ENCODE data around the gene GPR183.

GPR183 gene

GRCh38 chr13:99310382-99311031 lies 3.3 kb upstream of the GPR183 start:
- in situ Hi-C loops (cut with HindIII; ENCODE audit: low sequenced_read_pairs): loop anchor here (5.0 kb wide), 2 partner anchors 33 to 42 kb away; no protein-coding TSS in a partner anchor
- no peak for DNase-seq (ENCODE audit: low read depth)
- no peak overlapping the region for H3K4me3 ChIP-seq (ENCODE audit: low read depth, low read length)
- TF ChIP-seq CTCF (IDR thresholded peaks at IDR 0.05; ENCODE audit: low read depth, low read length, missing control alignments): no peak

DNA sequence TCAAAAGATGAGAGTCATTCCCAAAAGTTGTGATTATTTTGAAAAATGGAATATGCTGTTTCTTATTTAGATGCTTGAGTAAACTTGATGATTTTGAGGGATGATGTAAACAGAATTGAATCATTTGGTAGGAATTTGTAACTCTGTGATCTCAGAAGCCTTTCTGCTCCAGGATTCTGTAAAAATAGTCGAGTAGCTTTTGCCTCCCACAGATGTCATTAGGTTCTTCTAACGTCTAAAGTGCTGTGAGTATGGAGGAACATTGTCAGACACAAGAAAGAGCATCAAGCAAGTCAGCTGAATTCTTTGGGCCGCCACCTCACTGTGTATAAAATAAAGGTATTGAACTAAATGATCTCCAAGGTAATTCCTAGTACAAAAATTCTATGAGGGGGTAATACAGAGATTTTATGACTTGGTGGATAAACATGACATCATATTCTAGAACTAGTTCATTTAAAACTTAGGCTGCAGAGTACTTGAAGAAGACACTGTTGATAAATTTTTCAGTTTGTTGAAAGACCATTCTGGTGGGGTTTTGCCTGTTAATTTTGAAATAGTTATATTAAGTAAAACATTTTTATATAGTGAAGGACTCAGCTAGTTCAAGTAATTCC lies 1.4 kb upstream of the GPR183 start:
- no peak overlapping the region for H3K4me3 ChIP-seq (ENCODE audit: low read depth, low read length)
- in situ Hi-C loops (cut with HindIII; ENCODE audit: low sequenced_read_pairs): no loop called here
- DNase-seq (ENCODE audit: low read depth): no peak
- TF ChIP-seq CTCF (IDR thresholded peaks at IDR 0.05; ENCODE audit: low read depth, low read length, missing control alignments): no peak

DNA sequence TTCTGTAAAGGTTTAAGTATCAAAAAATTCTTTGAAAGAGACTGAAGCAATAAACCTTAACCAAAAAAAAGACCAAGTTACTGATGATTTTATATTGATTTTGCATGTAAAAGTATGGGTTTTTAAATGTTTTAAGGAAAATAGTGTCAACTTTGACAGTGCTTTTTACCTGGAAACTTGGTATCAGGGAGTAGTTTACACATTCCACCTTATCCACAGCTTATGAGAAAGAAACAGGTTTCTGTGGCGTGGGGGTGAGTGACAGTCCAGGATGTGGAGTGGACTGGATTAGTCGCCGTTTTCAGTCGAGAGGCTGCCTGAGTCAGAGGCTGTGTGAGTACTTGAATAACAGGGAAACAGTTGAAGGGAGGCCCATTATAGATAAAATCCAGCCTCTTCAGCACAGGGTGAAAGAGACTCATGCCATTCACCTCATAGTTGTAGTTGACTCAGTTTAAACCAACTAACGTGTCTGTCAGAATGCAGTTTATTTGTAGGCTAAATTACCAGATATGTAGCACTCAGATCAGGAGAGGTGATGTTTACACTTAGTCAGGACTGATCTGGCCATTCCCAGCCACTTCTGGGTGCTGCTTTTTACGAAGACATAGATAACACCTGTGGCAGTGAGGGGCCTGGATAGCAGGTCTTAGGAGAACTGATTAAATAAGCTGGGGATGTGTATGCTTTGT lies 595 bp upstream of the GPR183 start:
- H3K4me3 ChIP-seq (ENCODE audit: low read depth, low read length): no peak overlapping the region
- in situ Hi-C loops (cut with HindIII; ENCODE audit: low sequenced_read_pairs): no loop called here
- no peak for DNase-seq (ENCODE audit: low read depth)
- TF ChIP-seq CTCF (IDR thresholded peaks at IDR 0.05; ENCODE audit: low read depth, low read length, missing control alignments): no peak

DNA sequence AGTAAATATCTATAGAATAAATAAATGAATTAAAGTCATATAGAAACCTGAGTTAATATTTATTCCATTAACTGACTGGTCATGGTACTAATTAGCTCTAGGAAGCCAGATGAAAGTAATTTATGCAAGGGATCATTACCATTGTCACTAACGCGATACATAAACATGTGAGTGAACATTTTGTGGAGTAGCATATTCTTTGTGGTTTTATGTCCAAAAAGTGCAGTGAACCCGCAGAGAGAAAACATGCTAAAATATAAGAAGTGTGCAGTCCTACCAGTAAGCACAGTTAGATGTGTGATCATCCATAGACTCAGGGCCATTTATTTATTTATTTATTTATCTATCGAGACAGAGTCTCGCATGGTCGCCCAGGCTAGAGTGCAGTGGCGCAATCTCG lies 1.6 kb downstream of the GPR183 start:
- no peak for DNase-seq (ENCODE audit: low read depth)
- H3K4me3 ChIP-seq (ENCODE audit: low read depth, low read length): no peak overlapping the region
- no peak for TF ChIP-seq CTCF (IDR thresholded peaks at IDR 0.05; ENCODE audit: low read depth, low read length, missing control alignments)
- in situ Hi-C loops (cut with HindIII; ENCODE audit: low sequenced_read_pairs): no loop called here

DNA sequence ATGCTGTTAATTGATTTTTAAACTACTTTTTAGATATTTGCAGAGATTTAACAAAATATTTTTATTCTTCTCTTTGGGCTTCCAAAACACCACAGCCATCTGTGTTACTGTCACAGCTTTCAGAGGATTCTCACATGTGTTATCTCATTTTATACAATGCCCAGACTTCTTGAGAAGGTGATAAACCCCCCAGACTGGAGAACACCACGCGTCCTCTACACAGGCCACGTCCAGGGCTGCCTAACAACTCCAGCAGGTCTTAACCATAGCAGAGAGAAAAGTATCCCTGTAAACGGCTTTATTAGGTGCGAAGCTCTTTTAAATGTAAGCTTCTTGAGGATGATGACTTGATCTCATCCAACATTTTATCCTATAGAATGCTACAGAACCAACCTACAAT lies 2.0 kb downstream of the GPR183 start:
- in situ Hi-C loops (cut with HindIII; ENCODE audit: low sequenced_read_pairs): no loop called here
- DNase-seq (ENCODE audit: low read depth): no peak
- H3K4me3 ChIP-seq (ENCODE audit: low read depth, low read length): no peak overlapping the region
- no peak for TF ChIP-seq CTCF (IDR thresholded peaks at IDR 0.05; ENCODE audit: low read depth, low read length, missing control alignments)

- H3K4me3 ChIP-seq (ENCODE audit: low read depth, low read length): no peak overlapping the region
- DNase-seq (ENCODE audit: low read depth): no peak
- no peak for TF ChIP-seq CTCF (IDR thresholded peaks at IDR 0.05; ENCODE audit: low read depth, low read length, missing control alignments)
- in situ Hi-C loops (cut with HindIII; ENCODE audit: low sequenced_read_pairs): no loop called here
Observed at GRCh38 chr13:99304541-99304940, 2.7 kb downstream of the GPR183 start.
